K562 (cell line): ENCODE results near the gene RHOC. TPM values are rescaled to one million over a fixed set of nuclear protein-coding genes. Genes with fewer than 3 reads are reported as not detected.
A peak's percentile ranks its signal among the peaks of the same experiment; 100 is the strongest.

ENCODE experiments used
- ARNT ChIP-seq, 2 experiments: fragments of 450-650 bp; IDR thresholded peaks; 2 replicates each; pipeline ENCODE4 v1.6.1; 2016; ENCODE audit warnings: mild to moderate bottlenecking in 1 of 2
- DDX20 ChIP-seq: fragments of 450-650 bp; IDR thresholded peaks from 2 replicates; pipeline ENCODE4 v1.6.1; 2016; ENCODE audit warnings: missing genetic modification characterization, low read depth, mild to moderate bottlenecking, missing compliant biosample characterization, moderate library complexity
- ELF4 ChIP-seq: fragments of 450-650 bp; formaldehyde crosslinking; IDR thresholded peaks from 2 replicates; pipeline ENCODE4 v1.4.0; 2022; ENCODE audit warnings: missing genetic modification characterization
- TBL1XR1 ChIP-seq, 2 experiments: IDR thresholded peaks; 2 replicates each; pipeline ENCODE4 v1.6.1; 2012; ENCODE audit warnings: improper control_type of control experiment in 2 of 2, low read length in 2 of 2, mild to moderate bottlenecking in 1 of 2
- THRB ChIP-seq: fragments of 450-650 bp; formaldehyde crosslinking; conservative IDR thresholded peaks from 2 replicates; pipeline ENCODE4 v1.4.0; 2022; ENCODE audit warnings: mild to moderate bottlenecking, missing genetic modification characterization
- ZNF282 ChIP-seq: sonication (generic); formaldehyde crosslinking; IDR thresholded peaks from 2 replicates; pipeline ENCODE4 v1.8.1; 2023; ENCODE audit warnings: missing genetic modification reagents
- ZNF518B ChIP-seq: fragments of 250-450 bp; sonication (Bioruptor Pico); IDR thresholded peaks from 2 replicates; pipeline ENCODE4 v1.5.0; 2021; ENCODE audit warnings: mild to moderate bottlenecking, moderate library complexity
- polyA plus RNA-seq, 8 experiments: library from polyadenylated mRNA; depleted of rRNA in 4 of 8; stranded (reverse) in 5 of 8; unstranded in 3 of 8; fragments of >200 nt; fragmentation: Nextera tagmentation in 2 of 8; fragmentation: Illumina TruSeq in 1 of 8; extraction: Ambion mirVana in 2 of 8; extraction: Trizol in 1 of 8; gene quantifications; 2 replicates each; pipeline versions ENCODE4 v1.2.1 to v1.2.3, GENCODE V29; 2011 to 2014; ENCODE audit warnings: inconsistent platforms in 1 of 8, missing spikeins in 1 of 8
- total RNA-seq, 7 experiments: library from RNA; depleted of rRNA in 6 of 7; stranded (reverse); fragments of >200 nt in 6 of 7; fragmentation: Illumina TruSeq in 2 of 7; extraction: Trizol in 2 of 7; gene quantifications; 2 replicates each; pipeline versions ENCODE4 v1.2.1 to v1.2.3, GENCODE V29; 2011 to 2021; ENCODE audit warnings: low replicate concordance in 1 of 7
- TF ChIP-seq, protein P1 (sequence below): fragments of 450-650 bp; IDR thresholded peaks from 2 replicates; pipeline ENCODE4 v1.7.1; 2018; ENCODE audit warnings: mild to moderate bottlenecking, low read depth; ENCODE audit not compliant: partially characterized antibody
- TF ChIP-seq, protein P2 (sequence below): IDR thresholded peaks from 2 replicates; pipeline ENCODE4 v1.6.1; 2011; ENCODE audit not compliant: insufficient read length; ENCODE audit errors: extremely low read depth
- TF ChIP-seq, protein P3 (sequence below), 2 experiments: IDR thresholded peaks; 2 replicates each; pipeline ENCODE4 v1.6.1; 2012; ENCODE audit warnings: improper control_type of control experiment in 2 of 2, low read depth in 2 of 2, low read length in 2 of 2, borderline replicate concordance in 1 of 2
- TF ChIP-seq, protein P4 (sequence below): fragments of 450-650 bp; IDR thresholded peaks from 2 replicates; pipeline ENCODE4 v1.6.1; 2018; ENCODE audit warnings: mild to moderate bottlenecking, low read depth; ENCODE audit not compliant: partially characterized antibody

The RHOC gene
- total and polyA plus RNA-seq, 9 of the 15 experiments (the other 6 are each of a cell fraction or from before 2014, with no cell fraction given), result 35.2 to 364 (median 204) TPM

GRCh38 chr1:112700290-112701226, 6.4 kb downstream of the RHOC start (continued):
- no peak for TF ChIP-seq ZNF518B (CRISPR knock-in tag)
- TF ChIP-seq TBL1XR1 (IDR thresholded peaks at IDR 0.05; ENCODE audit: low read length in 2 of 2), result peak; percentile 64 to 97; a peak in 2 of 4 replicates
- peak; percentile 89 to 94; a peak in 3 of 4 replicates for TF ChIP-seq ARNT (IDR thresholded peaks at IDR 0.05)
- no peak for TF ChIP-seq ZNF282
- TF ChIP-seq, protein P1, sequence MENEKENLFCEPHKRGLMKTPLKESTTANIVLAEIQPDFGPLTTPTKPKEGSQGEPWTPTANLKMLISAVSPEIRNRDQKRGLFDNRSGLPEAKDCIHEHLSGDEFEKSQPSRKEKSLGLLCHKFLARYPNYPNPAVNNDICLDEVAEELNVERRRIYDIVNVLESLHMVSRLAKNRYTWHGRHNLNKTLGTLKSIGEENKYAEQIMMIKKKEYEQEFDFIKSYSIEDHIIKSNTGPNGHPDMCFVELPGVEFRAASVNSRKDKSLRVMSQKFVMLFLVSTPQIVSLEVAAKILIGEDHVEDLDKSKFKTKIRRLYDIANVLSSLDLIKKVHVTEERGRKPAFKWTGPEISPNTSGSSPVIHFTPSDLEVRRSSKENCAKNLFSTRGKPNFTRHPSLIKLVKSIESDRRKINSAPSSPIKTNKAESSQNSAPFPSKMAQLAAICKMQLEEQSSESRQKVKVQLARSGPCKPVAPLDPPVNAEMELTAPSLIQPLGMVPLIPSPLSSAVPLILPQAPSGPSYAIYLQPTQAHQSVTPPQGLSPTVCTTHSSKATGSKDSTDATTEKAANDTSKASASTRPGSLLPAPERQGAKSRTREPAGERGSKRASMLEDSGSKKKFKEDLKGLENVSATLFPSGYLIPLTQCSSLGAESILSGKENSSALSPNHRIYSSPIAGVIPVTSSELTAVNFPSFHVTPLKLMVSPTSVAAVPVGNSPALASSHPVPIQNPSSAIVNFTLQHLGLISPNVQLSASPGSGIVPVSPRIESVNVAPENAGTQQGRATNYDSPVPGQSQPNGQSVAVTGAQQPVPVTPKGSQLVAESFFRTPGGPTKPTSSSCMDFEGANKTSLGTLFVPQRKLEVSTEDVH, result no peak
- 0 out of 2 replicates have a peak, but pooled peaks have one; percentile 46 for TF ChIP-seq ELF4 (CRISPR knock-in tag)
- no peak for TF ChIP-seq DDX20
- TF ChIP-seq, protein P2, sequence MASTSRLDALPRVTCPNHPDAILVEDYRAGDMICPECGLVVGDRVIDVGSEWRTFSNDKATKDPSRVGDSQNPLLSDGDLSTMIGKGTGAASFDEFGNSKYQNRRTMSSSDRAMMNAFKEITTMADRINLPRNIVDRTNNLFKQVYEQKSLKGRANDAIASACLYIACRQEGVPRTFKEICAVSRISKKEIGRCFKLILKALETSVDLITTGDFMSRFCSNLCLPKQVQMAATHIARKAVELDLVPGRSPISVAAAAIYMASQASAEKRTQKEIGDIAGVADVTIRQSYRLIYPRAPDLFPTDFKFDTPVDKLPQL, result no peak
- 0 out of 2 replicates have a peak, but pooled peaks have one; percentile 57 for TF ChIP-seq THRB
- TF ChIP-seq, protein P3, sequence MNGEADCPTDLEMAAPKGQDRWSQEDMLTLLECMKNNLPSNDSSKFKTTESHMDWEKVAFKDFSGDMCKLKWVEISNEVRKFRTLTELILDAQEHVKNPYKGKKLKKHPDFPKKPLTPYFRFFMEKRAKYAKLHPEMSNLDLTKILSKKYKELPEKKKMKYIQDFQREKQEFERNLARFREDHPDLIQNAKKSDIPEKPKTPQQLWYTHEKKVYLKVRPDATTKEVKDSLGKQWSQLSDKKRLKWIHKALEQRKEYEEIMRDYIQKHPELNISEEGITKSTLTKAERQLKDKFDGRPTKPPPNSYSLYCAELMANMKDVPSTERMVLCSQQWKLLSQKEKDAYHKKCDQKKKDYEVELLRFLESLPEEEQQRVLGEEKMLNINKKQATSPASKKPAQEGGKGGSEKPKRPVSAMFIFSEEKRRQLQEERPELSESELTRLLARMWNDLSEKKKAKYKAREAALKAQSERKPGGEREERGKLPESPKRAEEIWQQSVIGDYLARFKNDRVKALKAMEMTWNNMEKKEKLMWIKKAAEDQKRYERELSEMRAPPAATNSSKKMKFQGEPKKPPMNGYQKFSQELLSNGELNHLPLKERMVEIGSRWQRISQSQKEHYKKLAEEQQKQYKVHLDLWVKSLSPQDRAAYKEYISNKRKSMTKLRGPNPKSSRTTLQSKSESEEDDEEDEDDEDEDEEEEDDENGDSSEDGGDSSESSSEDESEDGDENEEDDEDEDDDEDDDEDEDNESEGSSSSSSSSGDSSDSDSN (IDR thresholded peaks at IDR 0.05; ENCODE audit: borderline replicate concordance in 1 of 2, low read depth in 2 of 2, low read length in 2 of 2), result 0 out of 4 replicates have a peak, but pooled peaks have one; percentile 15 to 51
- TF ChIP-seq, protein P4, sequence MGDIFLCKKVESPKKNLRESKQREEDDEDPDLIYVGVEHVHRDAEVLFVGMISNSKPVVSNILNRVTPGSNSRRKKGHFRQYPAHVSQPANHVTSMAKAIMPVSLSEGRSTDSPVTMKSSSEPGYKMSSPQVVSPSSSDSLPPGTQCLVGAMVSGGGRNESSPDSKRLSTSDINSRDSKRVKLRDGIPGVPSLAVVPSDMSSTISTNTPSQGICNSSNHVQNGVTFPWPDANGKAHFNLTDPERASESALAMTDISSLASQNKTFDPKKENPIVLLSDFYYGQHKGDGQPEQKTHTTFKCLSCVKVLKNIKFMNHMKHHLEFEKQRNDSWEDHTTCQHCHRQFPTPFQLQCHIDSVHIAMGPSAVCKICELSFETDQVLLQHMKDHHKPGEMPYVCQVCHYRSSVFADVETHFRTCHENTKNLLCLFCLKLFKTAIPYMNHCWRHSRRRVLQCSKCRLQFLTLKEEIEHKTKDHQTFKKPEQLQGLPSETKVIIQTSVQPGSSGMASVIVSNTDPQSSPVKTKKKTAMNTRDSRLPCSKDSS, result no peak
